ENCODE results near the gene ALOX5. TPM values are rescaled to one million over a fixed set of nuclear protein-coding genes. Genes with fewer than 3 reads are reported as not detected.

Gene ALOX5
- total RNA-seq, 1 experiment from 2014 or later: 6.1 TPM

GRCh38 chr10:45376371-45376801 is 2.4 kb downstream of the ALOX5 start:
- H3K4me1 ChIP-seq (ENCODE audit: control insufficient read depth in 1 of 2, insufficient read depth in 2 of 2, low read length in 2 of 2): peaks cover 14 to 37% of the 10 kb centered on the region in 2 experiments; a peak in 3 of 4 replicates
- no peaks in the 10 kb centered on the region for H3K79me2 ChIP-seq (ENCODE audit: insufficient read depth, low read length)
- H3K9me3 ChIP-seq (ENCODE audit: control insufficient read depth in 1 of 2, insufficient read depth in 1 of 2, low read depth in 1 of 2, low read length in 2 of 2): no peaks in the 10 kb centered on the region
- H3K27me3 ChIP-seq (ENCODE audit: insufficient read depth, low read length): peaks cover 28% of the 10 kb centered on the region
- H3K9ac ChIP-seq (ENCODE audit: low read length): no peak overlapping the region
- ChIA-PET RAD21 (ENCODE audit: low non-redundant PET in 1 of 2, low total read pairs in 2 of 2, uncharacterized antibody in 2 of 2, unreplicated experiment in 2 of 2) (no interaction called here), POLR2A (no interaction called here), CTCF (no interaction called here)
- H3K36me3 ChIP-seq (ENCODE audit: control insufficient read depth in 1 of 2, insufficient read depth in 2 of 2, low read length in 2 of 2): no peaks in the 10 kb centered on the region
- intact Hi-C loops (cut with micrococcal nuclease): no loop called here
- H3K4me2 ChIP-seq (ENCODE audit: low read length): peak overlapping the region; percentile 44
- no TSS peak for BruUV-seq (replicated peaks)
- no peak overlapping the region for H3K4me3 ChIP-seq (replicated peaks in 1 of 2; ENCODE audit: low read depth in 1 of 2, low read length in 2 of 2)
- no peak overlapping the region for H2AFZ ChIP-seq (ENCODE audit: low read depth, low read length, poor library complexity, severe bottlenecking)
- no peak for DNase-seq (ENCODE audit: low read depth, low spot score)
- H4K20me1 ChIP-seq (ENCODE audit: insufficient read depth): no peaks in the 10 kb centered on the region
- no peaks in the 10 kb centered on the region for H3K9me2 ChIP-seq (ENCODE audit: insufficient read depth)
- TF ChIP-seq SP1 (IDR thresholded peaks at IDR 0.05; ENCODE audit: low read depth) (peak; percentile 29; the same call in 1 of the 2 replicates), CEBPB (IDR thresholded peaks at IDR 0.05; ENCODE audit: low read depth) (peak; percentile 59), EZH2phosphoT487 (IDR thresholded peaks at IDR 0.05; ENCODE audit: borderline replicate concordance) (no peak), ZFX (IDR thresholded peaks at IDR 0.05) (no peak), YY1 (IDR thresholded peaks at IDR 0.05; ENCODE audit: extremely low read depth, insufficient replicate concordance, low read depth, low read length) (no peak), FOSL1 (IDR thresholded peaks at IDR 0.05; ENCODE audit: low read depth) (0 out of 2 replicates have a peak, but pooled peaks have one; percentile 26)
- no peak overlapping the region for H3K27ac ChIP-seq (ENCODE audit: low read depth, low read length)
- no peak for ATAC-seq

GRCh38 chr10:45377321-45377720 is 3.3 kb downstream of the ALOX5 start:
- POLR2A ChIA-PET: no interaction called here
- Histone ChIP-seq H3K4me2 (ENCODE audit: low read length) (no peak overlapping the region), H3K79me2 (ENCODE audit: insufficient read depth, low read length) (no peaks in the 10 kb centered on the region), H3K9me3 (ENCODE audit: control insufficient read depth in 1 of 2, insufficient read depth in 1 of 2, low read depth in 1 of 2, low read length in 2 of 2) (no peaks in the 10 kb centered on the region), H3K27me3 (ENCODE audit: insufficient read depth, low read length) (peaks cover 19% of the 10 kb centered on the region), H3K9me2 (ENCODE audit: insufficient read depth) (no peaks in the 10 kb centered on the region), H3K4me3 (replicated peaks in 1 of 2; ENCODE audit: low read depth in 1 of 2, low read length in 2 of 2) (no peak overlapping the region), H4K20me1 (ENCODE audit: insufficient read depth) (no peaks in the 10 kb centered on the region), H2AFZ (ENCODE audit: low read depth, low read length, poor library complexity, severe bottlenecking) (no peak overlapping the region), H3K36me3 (ENCODE audit: control insufficient read depth in 1 of 2, insufficient read depth in 2 of 2, low read length in 2 of 2) (no peaks in the 10 kb centered on the region), H3K27ac (ENCODE audit: low read depth, low read length) (no peak overlapping the region), H3K4me1 (ENCODE audit: control insufficient read depth in 1 of 2, insufficient read depth in 2 of 2, low read length in 2 of 2) (peaks cover 14 to 37% of the 10 kb centered on the region in 2 experiments; a peak in 3 of 4 replicates), H3K9ac (ENCODE audit: low read length) (no peak overlapping the region)
- DNase-seq (ENCODE audit: low read depth, low spot score) (no peak), ATAC-seq (no peak)
- no TSS peak for BruUV-seq (replicated peaks)
- TF ChIP-seq CEBPB (IDR thresholded peaks at IDR 0.05; ENCODE audit: low read depth) (no peak), RAD21 (IDR thresholded peaks at IDR 0.05; ENCODE audit: low read depth) (no peak), EZH2 (IDR thresholded peaks at IDR 0.05) (no peak), EGR1 (IDR thresholded peaks at IDR 0.05; ENCODE audit: low read depth) (no peak), ZFX (IDR thresholded peaks at IDR 0.05) (no peak), TCF7L2 (IDR thresholded peaks at IDR 0.05; ENCODE audit: borderline replicate concordance, extremely low read depth, insufficient read depth, insufficient read length) (no peak), SRF (IDR thresholded peaks at IDR 0.05; ENCODE audit: low read depth) (no peak), EZH2phosphoT487 (IDR thresholded peaks at IDR 0.05; ENCODE audit: borderline replicate concordance) (no peak), JUND (IDR thresholded peaks at IDR 0.05) (no peak), FOSL1 (IDR thresholded peaks at IDR 0.05; ENCODE audit: low read depth) (no peak), MAX (IDR thresholded peaks at IDR 0.05) (no peak), POLR2AphosphoS5 (IDR thresholded peaks at IDR 0.05; ENCODE audit: low read depth, low read length) (no peak), ZBTB33 (IDR thresholded peaks at IDR 0.05; ENCODE audit: extremely low read depth, insufficient replicate concordance, low read length) (no peak), YY1 (IDR thresholded peaks at IDR 0.05; ENCODE audit: extremely low read depth, insufficient replicate concordance, low read depth, low read length) (no peak)
- RAD21 ChIA-PET (ENCODE audit: low non-redundant PET in 1 of 2, low total read pairs in 2 of 2, uncharacterized antibody in 2 of 2, unreplicated experiment in 2 of 2): no interaction called here
- CTCF ChIA-PET: no interaction called here
- intact Hi-C loops (cut with micrococcal nuclease): no loop called here

Measured in HCT116 (cell line).